ENCODE measurements around the gene SCUBE3.

Gene SCUBE3

GRCh38 chr6:35218456-35218855 lies 4.7 kb downstream of the SCUBE3 start:
- no peak overlapping the region for H3K4me3 ChIP-seq (ENCODE audit: low read depth, low read length)
- no peak for TF ChIP-seq CTCF (IDR thresholded peaks at IDR 0.05; ENCODE audit: low read depth, low read length)
- in situ Hi-C loops (cut with HindIII; ENCODE audit: low sequenced_read_pairs) = no loop called here
- no peak for DNase-seq (ENCODE audit: low read depth, low spot score)

GRCh38 chr6:35219683-35220326 lies 6.0 kb downstream of the SCUBE3 start:
- in situ Hi-C loops (cut with HindIII; ENCODE audit: low sequenced_read_pairs) = no loop called here
- no peak for TF ChIP-seq CTCF (IDR thresholded peaks at IDR 0.05; ENCODE audit: low read depth, low read length)
- H3K4me3 ChIP-seq (ENCODE audit: low read depth, low read length) = no peak overlapping the region
- no peak for DNase-seq (ENCODE audit: low read depth, low spot score)

- no peak for TF ChIP-seq CTCF (IDR thresholded peaks at IDR 0.05; ENCODE audit: low read depth, low read length)
- in situ Hi-C loops (cut with HindIII; ENCODE audit: low sequenced_read_pairs) = no loop called here
- no peak overlapping the region for H3K4me3 ChIP-seq (ENCODE audit: low read depth, low read length)
- DNase-seq (ENCODE audit: low read depth, low spot score) = no peak
These were observed 7.0 kb downstream of the SCUBE3 start for GRCh38 chr6:35220711-35221110.

GRCh38 chr6:35223396-35223795 lies 9.6 kb downstream of the SCUBE3 start:
- no peak overlapping the region for H3K4me3 ChIP-seq (ENCODE audit: low read depth, low read length)
- in situ Hi-C loops (cut with HindIII; ENCODE audit: low sequenced_read_pairs) = no loop called here
- no peak for TF ChIP-seq CTCF (IDR thresholded peaks at IDR 0.05; ENCODE audit: low read depth, low read length)
- no peak for DNase-seq (ENCODE audit: low read depth, low spot score)

GRCh38 chr6:35224720-35225119 lies 11.0 kb downstream of the SCUBE3 start:
- TF ChIP-seq CTCF (IDR thresholded peaks at IDR 0.05; ENCODE audit: low read depth, low read length) = no peak
- DNase-seq (ENCODE audit: low read depth, low spot score) = no peak
- H3K4me3 ChIP-seq (ENCODE audit: low read depth, low read length) = no peak overlapping the region
- in situ Hi-C loops (cut with HindIII; ENCODE audit: low sequenced_read_pairs) = no loop called here

GRCh38 chr6:35228481-35228880 lies 14.7 kb downstream of the SCUBE3 start:
- H3K4me3 ChIP-seq (ENCODE audit: low read depth, low read length) = no peak overlapping the region
- in situ Hi-C loops (cut with HindIII; ENCODE audit: low sequenced_read_pairs) = no loop called here
- TF ChIP-seq CTCF (IDR thresholded peaks at IDR 0.05; ENCODE audit: low read depth, low read length) = no peak
- DNase-seq (ENCODE audit: low read depth, low spot score) = no peak
